IPS-18c (cell line): ENCODE results near the gene CLPTM1.

Experiments
- H3K4me3 ChIP-seq: 2 replicates; pipeline ENCODE4 v1.7.0; 2013; ENCODE audit warnings: low read depth, mild to moderate bottlenecking, low read length, moderate library complexity; ENCODE audit not compliant: insufficient read depth
- H3K9me3 ChIP-seq: one replicate; pipeline ENCODE4 v1.6.1; 2013; ENCODE audit warnings: mild to moderate bottlenecking, low read length, moderate library complexity; ENCODE audit not compliant: control insufficient read depth, insufficient read depth

Gene CLPTM1

GRCh38 chr19:45025264-45025663 is 70.1 kb downstream of the CLPTM1 start:
- H3K4me3 ChIP-seq, result no peak overlapping the region
- peaks cover 2% of the 10 kb centered on the region for H3K9me3 ChIP-seq

- H3K9me3 ChIP-seq, result peaks cover 2% of the 10 kb centered on the region
Measured at GRCh38 chr19:45027371-45027770, 72.2 kb downstream of the CLPTM1 start.

GRCh38 chr19:45030825-45031224 is 75.6 kb downstream of the CLPTM1 start:
- Histone ChIP-seq H3K9me3 (no peaks in the 10 kb centered on the region), H3K4me3 (no peak overlapping the region)

More at GRCh38 chr19:45027371-45027770, 72.2 kb downstream of the CLPTM1 start:
- no peak overlapping the region for H3K4me3 ChIP-seq

GRCh38 chr19:45032421-45032820 is 77.2 kb downstream of the CLPTM1 start:
- no peaks in the 10 kb centered on the region for H3K9me3 ChIP-seq
- no peak overlapping the region for H3K4me3 ChIP-seq

GRCh38 chr19:45035755-45036154 is 80.6 kb downstream of the CLPTM1 start:
- H3K4me3 ChIP-seq, result no peak overlapping the region
- no peaks in the 10 kb centered on the region for H3K9me3 ChIP-seq

- H3K9me3 ChIP-seq, result no peaks in the 10 kb centered on the region
Measured at GRCh38 chr19:45037393-45038169, 82.4 kb downstream of the CLPTM1 start.

GRCh38 chr19:45038931-45039893 is 84.0 kb downstream of the CLPTM1 start, which contains the start of gene CLASRP:
TSS of gene CLASRP (plus strand) at chr19:45039045. CDS start at chr19:45040213, 1,168 bp downstream.
- no peaks in the 10 kb centered on the region for H3K9me3 ChIP-seq
- peak within 1 kb of the TSS; percentile 88 for H3K4me3 ChIP-seq

More at GRCh38 chr19:45037393-45038169, 82.4 kb downstream of the CLPTM1 start:
- no peak overlapping the region for H3K4me3 ChIP-seq

GRCh38 chr19:45040059-45040771 is 85.0 kb downstream of the CLPTM1 start:
- Histone ChIP-seq H3K9me3 (no peaks in the 10 kb centered on the region), H3K4me3 (0 out of 2 replicates have a peak overlapping the region, but pooled peaks have one; percentile 88)

GRCh38 chr19:45041125-45041524 is 85.9 kb downstream of the CLPTM1 start:
- Histone ChIP-seq H3K9me3 (no peaks in the 10 kb centered on the region), H3K4me3 (no peak overlapping the region)
